Thyroid gland (tissue), 4 donors: ENCODE data around the gene UGGT1.

Experiments used
- POLR2A ChIP-seq, 2 donors: fragments of 450-650 bp; IDR thresholded peaks; one replicate each; pipeline ENCODE4 v1.6.1; 2017; ENCODE audit warnings: antibody characterized with exemption in 2 of 2, mild to moderate bottlenecking in 2 of 2, moderate library complexity in 1 of 2
- TF ChIP-seq, protein P1 (sequence below), 6 experiments: fragments of 200-600 bp in 3 of 6; fragments of 450-650 bp in 3 of 6; sonication (generic) in 3 of 6; IDR thresholded peaks; one replicate each; pipeline ENCODE4 v1.5.1; 2016 to 2019; ENCODE audit warnings: antibody characterized with exemption in 6 of 6, mild to moderate bottlenecking in 2 of 6, inconsistent platforms in 1 of 6, moderate library complexity in 1 of 6

DNA sequence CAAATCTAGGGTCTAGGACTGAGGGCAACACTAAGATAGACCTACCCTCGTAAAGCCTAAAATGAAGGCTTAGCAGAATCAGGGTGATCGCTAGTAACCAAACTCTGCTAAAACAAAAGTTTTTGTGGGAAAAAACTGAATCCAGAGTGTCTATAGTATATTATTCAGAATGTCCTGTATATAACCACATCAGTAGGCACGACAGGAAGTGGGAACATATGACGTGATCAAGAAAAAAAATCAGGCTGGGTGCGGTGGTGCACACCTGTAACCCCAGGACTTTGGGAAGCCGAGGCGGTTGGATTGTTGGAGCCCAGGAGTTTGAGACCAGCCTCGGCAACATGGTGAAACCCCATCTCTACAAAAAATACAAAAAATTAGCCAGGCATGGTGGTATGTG is 106.1 kb downstream of the UGGT1 start:
- TF ChIP-seq, protein P1, sequence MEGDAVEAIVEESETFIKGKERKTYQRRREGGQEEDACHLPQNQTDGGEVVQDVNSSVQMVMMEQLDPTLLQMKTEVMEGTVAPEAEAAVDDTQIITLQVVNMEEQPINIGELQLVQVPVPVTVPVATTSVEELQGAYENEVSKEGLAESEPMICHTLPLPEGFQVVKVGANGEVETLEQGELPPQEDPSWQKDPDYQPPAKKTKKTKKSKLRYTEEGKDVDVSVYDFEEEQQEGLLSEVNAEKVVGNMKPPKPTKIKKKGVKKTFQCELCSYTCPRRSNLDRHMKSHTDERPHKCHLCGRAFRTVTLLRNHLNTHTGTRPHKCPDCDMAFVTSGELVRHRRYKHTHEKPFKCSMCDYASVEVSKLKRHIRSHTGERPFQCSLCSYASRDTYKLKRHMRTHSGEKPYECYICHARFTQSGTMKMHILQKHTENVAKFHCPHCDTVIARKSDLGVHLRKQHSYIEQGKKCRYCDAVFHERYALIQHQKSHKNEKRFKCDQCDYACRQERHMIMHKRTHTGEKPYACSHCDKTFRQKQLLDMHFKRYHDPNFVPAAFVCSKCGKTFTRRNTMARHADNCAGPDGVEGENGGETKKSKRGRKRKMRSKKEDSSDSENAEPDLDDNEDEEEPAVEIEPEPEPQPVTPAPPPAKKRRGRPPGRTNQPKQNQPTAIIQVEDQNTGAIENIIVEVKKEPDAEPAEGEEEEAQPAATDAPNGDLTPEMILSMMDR (IDR thresholded peaks at IDR 0.05) = no peak
- no peak for TF ChIP-seq POLR2A (IDR thresholded peaks at IDR 0.05)
